DND-41 (cell line): ENCODE results near the gene ADAMTSL3.

Experiments used
- CTCF ChIP-seq: IDR thresholded peaks from 2 replicates; pipeline ENCODE4 v1.5.1; 2012; ENCODE audit warnings: borderline replicate concordance, low read length, moderate library complexity, mild to moderate bottlenecking; ENCODE audit not compliant: poor library complexity, severe bottlenecking; ENCODE audit errors: extremely low read depth
- EZH2 ChIP-seq: IDR thresholded peaks from 3 replicates; pipeline ENCODE4 v1.6.1; 2012; ENCODE audit warnings: borderline replicate concordance, low read depth, mild to moderate bottlenecking, moderate library complexity, low read length, inconsistent platforms; ENCODE audit not compliant: severe bottlenecking

- TF ChIP-seq EZH2: no peak
- peak; percentile 36 for TF ChIP-seq CTCF
Measured at GRCh38 chr15:83837945-83838571, 184.1 kb downstream of the ADAMTSL3 start.
